DLD1 (cell line): ENCODE results near the gene MARCHF11.

ENCODE experiments used
- in situ Hi-C: cut with HindIII; loops from 2 replicates; pipeline ENCODE4 v1.10.0; 2017; ENCODE audit warnings: low sequenced_read_pairs

MARCHF11 gene

DNA sequence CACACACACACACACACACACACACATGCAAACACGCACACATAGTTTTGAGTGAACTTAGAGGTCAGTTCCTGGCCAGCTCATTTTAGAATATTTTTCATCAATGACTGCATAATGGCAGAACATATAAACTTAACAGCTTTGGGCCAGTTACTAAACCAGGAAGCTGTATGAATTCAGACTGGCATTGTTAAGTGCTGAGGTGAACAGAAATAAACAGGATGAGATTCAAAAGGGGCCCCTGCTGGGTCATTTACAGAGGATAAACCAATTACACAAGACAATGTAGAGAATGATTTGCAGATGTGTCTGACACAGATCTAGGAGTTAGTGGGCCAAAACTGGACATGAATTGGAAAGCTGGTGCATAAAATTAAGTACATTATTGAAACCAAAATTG is 44.6 kb downstream of the MARCHF11 start:
- in situ Hi-C loops, result no loop called here

DNA sequence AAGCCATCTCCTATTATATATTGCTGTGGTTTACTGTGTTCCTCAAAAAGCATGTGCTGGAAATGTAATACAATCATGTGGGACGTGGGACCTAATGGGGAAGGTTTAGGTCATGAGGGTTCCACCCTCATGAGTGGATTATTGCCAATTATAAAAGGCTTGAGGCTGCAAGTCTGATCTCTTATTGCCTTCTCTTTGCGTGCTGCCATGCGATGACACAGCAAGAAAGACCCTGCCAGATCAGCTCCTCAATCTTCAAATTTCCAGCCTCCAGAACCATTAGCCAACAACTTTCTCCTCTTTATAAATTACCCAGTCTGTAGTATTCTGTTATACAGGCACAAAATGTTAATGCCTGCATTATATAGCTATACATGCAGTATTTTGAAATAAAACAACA is 45.4 kb downstream of the MARCHF11 start:
- in situ Hi-C loops, result no loop called here

DNA sequence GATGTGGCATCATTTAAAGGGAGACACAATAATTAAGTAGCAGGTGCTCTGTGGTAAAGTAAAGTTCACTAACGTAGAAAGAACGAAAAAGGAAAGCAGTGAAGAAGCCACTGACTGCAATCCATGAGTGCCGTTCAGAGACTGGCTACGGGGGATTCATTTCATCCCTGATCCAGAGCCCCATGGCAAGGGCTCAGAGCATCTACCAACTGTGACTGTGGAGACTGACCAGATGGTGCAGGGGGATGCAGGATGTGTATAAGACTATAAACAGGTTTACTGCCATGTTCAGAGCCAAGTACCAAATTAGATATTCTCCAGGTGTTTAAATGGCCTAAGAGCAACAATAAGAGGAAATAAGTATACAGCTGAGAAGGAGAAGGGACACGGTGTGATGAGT is 47.7 kb downstream of the MARCHF11 start:
- in situ Hi-C loops, result no loop called here

DNA sequence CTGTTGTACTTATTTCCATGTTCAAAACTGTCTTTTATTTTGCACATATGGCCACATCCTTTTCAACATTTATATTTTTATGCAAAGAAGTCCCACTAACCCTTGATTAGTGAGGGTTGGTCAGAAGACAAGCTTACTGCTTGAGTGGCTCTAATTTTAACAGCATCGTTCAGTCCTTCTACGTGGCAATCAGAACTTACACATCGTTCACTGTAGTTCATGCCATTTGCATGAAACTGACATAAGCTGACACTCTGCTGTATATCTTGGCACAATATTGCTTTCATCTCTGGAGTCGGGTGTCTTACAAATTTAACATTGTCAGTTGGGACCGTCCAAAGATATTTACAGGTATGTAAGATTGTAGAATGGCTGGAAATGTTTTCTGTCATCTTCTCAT is 50.6 kb downstream of the MARCHF11 start:
- in situ Hi-C loops, result no loop called here

DNA sequence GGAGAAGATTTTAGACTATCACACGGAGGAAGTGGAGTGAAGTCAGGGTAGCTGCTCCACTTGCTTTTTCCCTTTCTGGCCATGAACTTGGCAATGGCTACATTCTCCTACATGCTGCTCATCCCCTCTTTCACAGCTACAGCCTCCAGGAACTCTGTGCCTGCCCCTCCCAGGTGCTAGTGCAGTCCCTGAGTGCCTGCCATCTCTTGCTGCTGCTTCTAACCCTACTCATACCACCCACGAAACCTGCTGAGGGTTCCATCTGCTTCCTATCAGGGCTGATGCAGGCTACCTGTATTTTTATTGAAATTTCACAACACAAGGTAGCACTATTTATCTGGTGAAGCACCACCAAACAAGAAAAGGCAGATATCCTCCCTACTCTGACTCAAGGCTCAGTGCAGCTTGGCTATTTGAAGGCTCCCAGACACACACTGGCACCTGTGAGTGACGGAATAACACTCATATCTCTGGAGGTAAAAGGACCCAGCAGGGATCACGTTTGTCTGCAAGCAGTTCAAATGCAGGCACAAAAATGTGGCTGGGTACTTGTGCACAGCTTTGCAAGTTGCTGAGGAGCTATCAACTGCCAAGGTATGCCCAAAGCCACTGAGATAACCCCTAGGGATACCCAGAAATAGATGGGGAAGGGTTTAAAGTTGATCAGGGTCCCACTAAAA is 51.6 kb downstream of the MARCHF11 start:
- in situ Hi-C loops, result no loop called here

DNA sequence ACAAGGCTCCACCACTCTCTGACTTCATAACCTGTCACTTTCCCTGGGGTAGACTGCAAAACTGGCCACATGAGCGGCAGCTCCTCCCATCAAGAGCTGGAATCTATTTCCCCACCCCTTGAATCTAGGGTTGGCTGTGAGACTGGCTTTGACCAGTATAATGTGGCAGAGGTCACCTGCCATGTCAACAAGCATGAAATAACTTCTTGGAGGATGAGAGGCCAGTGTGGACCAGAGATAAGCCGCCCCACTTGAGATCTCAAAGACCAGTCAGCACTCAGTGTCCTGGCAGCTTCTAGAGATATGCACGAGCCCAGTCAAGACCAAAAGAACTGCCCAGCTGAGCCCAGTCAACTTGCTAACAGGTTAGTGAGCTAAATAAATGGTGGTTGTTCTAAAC is 59.0 kb downstream of the MARCHF11 start:
- in situ Hi-C loops, result no loop called here

DNA sequence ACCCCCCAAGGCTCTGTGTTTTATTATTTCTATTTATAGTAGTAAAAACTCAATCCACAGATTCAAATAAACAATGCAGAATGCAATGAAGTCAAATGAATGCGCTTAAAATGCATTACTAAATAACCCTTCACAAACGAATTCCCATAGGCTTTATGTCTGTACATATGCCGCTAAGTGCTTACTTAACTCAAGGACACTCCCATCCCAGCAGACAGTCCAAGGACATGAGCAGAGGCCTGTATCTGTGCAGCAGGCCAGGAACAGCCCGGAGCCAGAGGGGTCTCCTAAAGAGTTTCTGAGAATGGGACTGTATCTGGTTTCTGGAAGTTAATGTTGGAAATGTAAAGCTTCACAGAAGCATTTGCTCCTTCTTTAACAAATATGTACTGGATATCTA is 59.8 kb downstream of the MARCHF11 start:
- in situ Hi-C loops, result no loop called here

DNA sequence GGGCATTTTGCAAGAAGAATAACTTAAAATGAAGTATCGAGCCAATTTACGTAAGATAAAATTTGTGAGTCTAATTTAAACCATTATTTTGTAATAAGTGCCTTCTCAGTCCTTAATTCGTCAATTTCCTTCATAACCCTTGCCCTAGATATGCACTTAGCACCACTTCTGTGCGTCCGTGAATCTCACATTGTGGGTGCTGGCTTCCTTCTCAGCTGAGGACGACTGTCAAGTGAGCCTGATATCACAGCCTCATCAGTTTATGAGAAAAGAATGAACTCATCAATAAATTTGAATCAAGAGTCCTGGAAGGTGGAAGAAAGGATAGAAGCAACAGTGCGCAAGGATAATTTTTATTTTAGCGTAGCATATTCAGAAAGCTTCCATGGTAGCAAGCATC is 64.5 kb downstream of the MARCHF11 start:
- in situ Hi-C loops, result no loop called here

DNA sequence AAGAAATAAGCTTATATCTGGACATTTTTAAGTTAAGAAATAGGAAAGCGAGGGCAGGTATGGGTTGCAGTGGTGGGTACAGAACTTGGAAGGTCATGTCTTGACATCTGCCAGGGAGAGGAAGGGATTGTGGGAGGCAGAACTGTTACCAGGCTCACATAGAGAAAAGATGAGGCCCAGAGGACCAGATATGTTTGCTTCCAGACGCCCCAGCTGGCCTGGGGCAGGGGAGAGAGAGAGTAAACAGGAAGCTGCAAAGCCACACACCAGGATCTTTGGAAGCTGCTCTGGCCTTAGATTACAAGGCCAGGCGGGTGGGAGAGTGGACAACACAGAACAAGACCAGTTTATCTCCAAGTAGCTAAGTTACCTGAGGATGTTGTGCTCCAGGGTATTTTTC is 71.2 kb downstream of the MARCHF11 start:
- in situ Hi-C loops, result no loop called here

DNA sequence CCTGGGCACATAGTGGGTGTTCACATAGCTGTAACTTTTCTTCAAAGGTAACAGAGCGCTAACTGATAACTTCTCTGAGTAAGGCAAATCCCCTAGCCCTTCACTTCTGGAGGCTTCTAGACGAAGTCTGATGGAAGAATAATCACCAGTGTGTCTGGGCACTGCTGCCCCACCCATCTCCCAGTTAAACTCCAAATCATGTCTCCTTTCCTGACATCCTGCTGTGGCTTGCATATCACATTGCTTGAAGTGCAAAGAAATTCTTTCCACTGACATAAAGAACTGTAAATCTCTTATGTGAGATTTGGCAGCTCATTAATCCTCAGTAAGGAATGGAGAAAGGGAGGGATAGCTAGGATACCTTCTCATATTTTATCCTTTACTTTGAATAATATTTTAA is 74.6 kb downstream of the MARCHF11 start:
- in situ Hi-C loops, result no loop called here

DNA sequence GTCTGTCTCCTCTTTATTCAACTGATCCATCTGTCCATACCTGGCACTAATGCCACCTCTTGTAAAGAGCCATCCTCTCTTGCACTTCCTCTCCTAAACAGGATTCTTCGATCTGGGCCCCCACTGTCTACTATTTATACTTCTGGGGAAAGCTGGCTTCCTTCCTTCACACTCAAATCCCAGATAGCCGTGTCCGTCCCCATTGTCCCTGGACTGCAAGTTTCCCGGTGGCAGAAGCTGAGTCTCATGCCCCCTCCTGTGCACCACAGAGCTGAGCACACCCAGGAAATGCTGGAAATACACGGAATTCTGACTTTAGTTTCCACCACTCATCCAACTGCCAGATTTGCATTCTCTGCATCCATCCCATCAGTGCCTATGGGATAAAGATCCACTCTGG is 84.0 kb downstream of the MARCHF11 start:
- in situ Hi-C loops, result no loop called here

DNA sequence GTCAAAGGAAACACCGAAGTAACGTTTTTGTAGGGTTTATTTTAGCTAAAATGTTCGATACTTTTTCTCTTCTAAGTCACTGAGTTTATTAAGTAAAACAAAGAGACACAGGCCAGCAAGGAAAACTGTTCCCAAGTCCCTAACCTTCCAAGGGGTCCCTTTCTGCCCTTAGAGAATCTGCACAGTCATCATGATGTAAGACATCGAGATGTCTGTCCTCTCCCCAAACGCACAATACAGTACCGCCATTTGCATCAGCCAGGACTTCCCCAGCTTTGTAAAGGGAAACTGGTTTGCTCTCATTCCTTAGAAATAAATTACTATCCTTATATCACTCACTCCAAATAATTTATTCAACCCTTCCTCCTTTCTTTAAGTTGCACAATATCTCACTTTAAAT is 89.3 kb downstream of the MARCHF11 start:
- in situ Hi-C loops, result no loop called here

DNA sequence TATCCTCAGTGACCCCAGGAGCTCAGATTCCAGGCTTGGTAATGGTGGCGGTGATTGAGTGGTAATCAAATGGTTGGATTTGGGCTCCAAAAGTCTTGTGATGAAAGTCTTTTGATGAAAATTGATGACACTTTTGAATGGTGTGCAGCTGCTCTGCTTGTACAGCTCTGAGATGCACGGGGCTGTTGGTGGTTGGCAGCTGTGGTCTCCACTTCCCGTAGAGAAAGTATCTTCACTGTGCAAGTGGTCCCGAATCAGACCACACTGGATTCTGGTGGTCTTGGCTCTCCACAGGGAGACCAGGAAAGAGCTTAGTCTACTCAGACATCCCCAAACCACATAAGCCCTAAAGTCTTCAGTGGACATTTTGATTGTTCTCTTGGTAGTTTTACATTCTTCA is 96.6 kb downstream of the MARCHF11 start:
- in situ Hi-C loops, result no loop called here

DNA sequence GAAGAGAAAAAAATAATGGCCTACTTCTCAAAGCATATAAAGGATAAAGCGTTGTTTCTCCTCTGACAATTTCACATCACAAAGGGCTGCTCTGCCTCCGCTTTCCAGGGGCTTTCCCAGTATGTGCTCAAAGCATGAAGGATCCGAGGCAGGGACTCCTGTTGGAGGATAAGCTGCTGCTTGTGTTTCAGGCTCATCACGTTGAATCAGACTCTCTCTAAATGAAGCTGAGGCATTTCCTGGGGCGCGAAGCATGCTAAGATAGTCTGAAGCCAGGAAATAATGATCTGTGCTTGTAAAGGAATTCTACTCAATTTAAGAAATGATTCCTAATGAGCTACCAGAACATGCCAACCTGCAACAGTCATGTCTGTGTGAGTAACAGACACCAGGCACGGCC is 97.5 kb downstream of the MARCHF11 start:
- in situ Hi-C loops, result no loop called here

DNA sequence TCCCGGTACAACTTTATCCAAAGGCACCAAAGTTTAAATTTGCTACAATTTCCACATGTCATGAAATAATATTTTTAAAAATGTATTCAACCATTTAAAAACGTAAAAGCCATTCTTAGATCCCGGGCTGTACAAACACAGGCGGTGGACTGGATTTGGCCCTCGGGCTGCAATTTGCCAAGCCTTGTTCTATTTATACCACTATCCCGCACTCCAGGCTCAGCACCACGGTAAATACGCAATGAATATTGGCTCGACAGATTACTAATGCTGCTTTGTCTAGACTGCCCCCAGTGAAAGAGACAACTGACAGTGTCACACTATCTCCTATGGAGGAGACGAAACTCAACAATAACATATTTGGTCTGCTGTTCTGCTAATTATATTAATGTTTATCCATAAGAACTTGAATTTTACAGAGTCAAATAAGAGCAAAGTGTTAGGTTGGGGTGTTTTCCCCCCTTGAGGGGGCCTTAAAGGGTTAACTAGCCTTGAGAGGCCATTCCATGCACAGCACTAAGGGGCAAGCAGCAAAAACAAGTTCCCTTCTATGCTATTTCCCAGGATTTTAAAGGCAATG is 98.1 kb downstream of the MARCHF11 start:
- in situ Hi-C loops, result no loop called here

DNA sequence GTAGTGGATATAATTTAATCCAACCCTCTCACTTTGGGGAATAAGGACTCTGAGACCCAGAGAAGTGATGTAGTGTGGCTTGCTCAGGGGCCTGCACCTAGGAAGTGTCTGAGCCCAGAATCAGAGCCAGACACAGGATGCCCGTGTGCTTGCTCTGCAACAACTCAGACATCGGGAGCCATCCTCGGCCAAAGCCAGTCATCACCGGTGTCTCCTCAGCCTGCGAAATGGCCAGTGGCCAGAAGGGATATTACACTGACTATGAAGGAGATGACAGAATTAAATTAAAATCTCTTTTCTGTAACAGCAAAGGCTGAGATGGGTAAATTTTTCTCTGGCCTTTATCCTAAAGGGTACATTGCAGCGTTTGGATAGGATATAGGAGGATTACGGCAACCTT is 102.9 kb downstream of the MARCHF11 start:
- in situ Hi-C loops, result no loop called here

DNA sequence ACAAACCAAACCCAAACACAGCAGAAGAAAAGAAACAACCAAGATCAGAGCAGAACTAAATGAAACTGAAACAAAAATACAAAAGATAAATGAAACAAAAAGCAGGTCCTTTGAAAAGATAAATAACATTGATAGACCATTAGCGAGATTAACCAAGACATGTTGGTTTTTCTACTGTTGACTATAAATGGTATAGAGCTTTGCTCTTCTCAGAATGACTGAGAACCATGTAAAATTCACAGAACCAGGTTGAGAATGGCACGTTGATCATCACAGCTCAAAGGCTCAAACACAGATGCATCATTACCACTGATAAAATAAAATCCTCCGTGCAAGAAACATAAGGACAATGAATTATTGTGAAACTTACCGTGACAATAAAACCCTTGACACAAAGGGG is 105.2 kb downstream of the MARCHF11 start:
- in situ Hi-C loops, result no loop called here

DNA sequence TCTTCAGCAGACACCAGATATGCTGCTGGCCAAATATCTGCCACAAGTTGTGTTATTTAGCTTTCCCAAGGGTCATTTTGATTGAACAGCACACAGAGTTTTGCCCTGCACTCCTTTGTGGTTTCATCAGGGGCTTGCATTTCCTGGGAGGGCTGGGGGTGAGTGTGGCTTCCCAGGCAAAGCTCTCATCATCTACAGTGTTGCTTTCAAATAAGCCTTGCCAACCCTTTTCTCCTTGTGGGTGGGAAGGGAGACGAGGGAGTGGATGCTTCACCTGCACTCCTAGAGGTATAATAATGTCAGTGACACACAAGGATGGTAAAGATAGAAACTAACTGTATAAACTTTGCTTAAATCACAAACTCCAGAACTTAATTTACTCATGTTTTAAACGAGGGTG is 107.0 kb downstream of the MARCHF11 start:
- in situ Hi-C loops, result no loop called here

DNA sequence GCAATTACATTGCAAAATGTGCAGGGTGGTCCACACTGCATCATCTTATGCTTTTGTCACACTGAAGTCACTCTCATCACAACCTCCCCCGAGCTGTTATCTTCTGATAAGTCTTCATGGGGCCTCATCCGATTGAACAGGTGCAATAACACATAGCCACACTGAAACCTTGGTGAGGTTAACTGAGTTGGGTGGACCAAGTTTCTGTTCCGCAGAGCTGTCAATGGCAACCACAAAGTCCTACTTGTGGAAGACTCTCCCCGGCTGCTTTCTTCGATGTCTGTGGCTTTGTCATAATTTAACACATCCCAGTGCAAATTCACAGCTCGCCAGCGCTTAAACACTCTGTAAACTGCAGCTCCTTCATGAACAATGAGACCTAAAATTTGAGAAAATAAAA is 112.2 kb downstream of the MARCHF11 start:
- in situ Hi-C loops, result no loop called here

DNA sequence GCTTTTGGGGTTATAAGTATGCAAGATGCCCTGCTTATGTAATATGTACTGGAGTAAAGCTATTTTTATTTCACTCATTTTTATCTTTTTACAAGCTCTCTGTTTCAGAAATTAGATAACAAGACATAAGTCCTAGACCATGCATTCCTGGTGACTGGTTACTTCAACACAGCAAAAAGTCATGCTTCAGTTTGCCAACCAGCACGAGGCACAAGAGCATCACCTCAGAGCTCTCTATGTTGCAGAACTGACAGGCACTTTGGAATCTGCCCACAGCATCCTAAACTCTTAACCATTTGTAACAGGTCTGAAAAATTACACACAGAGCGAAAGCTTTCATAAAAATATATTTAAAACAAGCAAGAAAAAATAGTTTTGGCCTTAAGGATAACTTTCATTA is 112.8 kb downstream of the MARCHF11 start:
- in situ Hi-C loops, result no loop called here

DNA sequence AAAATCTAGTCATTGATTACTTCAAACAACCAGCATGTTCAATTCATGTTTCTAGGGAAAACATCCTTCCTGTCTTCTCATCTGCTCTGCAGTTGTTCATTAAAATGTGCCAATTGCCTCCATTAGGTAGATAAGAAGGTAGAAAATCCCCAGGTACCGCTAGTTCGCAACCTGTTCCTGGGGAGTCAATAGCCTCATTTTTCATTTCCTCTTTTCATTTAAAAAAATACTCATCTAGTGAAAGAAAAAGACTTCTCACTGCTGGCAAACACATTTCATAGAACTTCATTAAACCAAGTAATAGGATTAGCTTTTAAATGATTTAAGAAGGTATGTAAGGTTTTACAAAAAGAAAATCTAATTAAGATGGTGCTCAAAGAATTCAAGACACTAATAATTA is 113.3 kb downstream of the MARCHF11 start:
- in situ Hi-C loops, result no loop called here

DNA sequence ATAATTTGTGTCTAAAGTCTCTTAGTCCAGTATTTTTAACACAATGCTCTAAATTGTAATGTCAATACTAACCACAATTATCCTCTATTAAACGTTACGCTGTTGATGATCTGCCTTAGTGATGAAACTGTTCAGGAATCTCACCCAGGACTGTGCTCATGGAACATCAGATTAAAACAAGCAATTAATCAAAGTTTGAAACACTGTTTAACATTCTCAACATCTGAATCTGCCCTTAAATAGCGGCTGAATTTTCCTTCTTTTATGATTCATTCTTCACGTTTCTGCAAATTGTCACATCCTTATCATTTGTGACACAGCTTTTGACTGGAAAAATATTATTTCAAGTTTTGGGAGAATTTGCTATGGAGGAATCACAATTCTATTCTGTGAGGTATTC is 113.8 kb downstream of the MARCHF11 start:
- in situ Hi-C loops, result no loop called here
